HL-60/S4 treated with retinoic acid at 250 ng/mL for 4 days and 3 days (cell line): ENCODE measurements around the gene CEMIP2.

Source experiments
- in situ Hi-C: fragments of 300-500 bp; cut with MboI; formaldehyde crosslinking; loops from 2 replicates; pipeline ENCODE4 v1.7.0; 2022; ENCODE audit warnings: low sequenced_read_pairs

Gene CEMIP2

GRCh38 chr9:71655141-71655540 is 113.2 kb downstream of the CEMIP2 start:
- in situ Hi-C loops: no loop called here

GRCh38 chr9:71652480-71652879 is 115.8 kb downstream of the CEMIP2 start:
- in situ Hi-C loops: no loop called here

DNA sequence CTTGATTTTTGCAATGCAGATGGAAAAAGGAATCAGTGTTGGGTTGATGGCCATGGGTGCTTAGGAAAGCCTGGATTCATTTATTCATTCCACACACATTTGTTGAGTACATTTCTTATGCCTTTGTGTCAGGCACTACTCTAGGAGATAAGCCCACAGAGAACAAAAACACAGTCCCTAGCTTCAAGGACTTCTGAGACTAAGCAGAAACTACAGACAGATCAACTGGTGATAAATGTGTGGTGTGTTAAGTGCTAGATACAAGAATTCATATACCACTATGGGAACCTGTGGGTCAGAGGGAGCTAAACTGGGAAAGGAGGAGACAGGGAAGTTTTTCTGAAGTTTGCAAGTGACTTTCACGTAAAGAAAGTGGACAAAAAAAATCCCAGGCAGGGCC is 119.9 kb downstream of the CEMIP2 start:
- in situ Hi-C loops: no loop called here

DNA sequence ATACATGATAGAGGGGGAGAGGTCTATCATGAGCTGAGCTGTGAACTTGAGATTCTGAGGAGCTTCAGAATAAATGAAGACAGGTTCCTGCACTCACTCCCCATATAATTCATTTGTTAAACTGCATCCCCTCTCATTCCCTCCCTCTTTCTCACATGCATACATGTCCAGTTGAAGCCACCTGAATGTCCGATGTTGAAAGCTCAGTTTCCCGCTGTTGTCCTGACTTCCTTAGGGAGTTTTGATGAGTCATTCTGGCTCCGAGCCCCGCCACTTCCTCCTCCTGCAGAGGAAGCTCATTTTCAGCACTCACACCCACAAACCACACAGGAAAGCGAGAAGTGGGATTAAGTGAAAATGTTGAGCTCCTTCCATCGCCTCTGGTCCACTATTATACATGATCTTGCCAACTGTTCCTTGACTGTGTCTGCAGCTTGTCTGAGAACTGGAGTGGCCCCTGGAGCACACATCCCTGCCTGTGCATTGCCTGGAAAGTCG is 121.2 kb downstream of the CEMIP2 start:
- in situ Hi-C loops: no loop called here

DNA sequence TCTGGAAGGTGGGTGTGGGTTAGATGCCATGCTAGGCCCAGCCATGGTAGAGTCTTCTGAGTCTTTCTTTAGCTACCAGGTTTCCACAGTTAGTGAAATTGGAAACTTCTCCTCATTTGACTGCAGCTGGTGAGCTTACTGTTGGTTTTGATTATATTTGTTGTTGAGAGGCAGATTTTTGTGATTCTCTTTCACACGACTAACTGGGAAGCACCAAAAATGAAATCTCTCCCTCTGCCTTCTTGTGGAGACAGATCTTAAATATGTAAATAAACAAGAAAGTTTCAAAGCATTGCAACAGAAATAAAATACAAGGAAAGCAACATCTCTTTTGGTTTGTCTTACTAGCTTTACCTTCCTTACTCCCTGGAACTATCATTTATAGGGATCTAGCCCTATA is 122.2 kb downstream of the CEMIP2 start:
- in situ Hi-C loops: no loop called here

DNA sequence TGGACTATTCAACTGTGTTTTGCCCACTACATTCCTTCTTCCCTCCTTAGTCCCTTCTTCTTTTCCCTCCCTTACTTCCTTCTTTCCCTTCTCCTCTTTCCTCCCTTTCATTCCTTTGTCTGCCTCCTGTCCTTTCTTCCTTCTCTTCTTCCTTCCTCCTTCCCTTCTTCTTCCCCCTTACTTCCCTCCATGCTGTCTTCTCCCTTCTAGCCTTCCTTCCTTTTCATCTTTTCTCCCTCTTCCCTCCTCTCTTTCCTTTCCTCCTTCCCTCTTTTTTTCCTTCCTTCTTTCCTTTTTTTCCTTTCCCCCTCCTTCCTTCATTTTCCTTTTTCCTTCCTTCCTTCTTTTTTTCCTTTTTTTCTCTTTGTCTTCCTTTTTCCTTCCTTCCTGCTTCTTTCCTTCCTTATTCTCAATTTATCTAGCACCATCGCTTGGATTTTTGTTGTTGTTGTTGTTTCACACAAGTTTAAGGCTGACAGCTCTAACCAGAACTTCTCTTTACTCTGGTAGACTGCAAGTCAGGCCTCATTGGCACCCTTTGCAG is 123.4 kb downstream of the CEMIP2 start:
- in situ Hi-C loops: no loop called here

DNA sequence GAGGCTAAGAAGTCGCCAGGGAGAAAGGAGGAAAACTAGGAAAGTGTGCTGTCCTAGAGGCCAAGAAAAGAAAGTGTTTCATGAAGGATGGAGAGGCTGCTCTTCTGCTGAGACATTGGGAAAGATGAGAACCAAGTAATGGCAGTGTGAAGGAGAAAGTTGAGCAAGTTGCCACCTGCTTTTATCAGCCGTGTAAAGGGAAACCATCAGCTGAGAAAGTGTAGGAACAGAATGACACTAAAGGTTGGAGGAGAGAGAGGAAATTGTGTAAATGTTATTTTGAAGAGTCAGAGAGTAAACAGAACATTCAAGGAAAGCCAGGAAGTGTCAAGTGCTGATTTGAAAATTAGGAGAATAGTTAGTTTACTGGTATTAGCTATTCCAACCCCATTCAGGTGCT is 125.0 kb downstream of the CEMIP2 start:
- in situ Hi-C loops: no loop called here

- in situ Hi-C loops: no loop called here
Measured at GRCh38 chr9:71642056-71642455, 126.3 kb downstream of the CEMIP2 start.

DNA sequence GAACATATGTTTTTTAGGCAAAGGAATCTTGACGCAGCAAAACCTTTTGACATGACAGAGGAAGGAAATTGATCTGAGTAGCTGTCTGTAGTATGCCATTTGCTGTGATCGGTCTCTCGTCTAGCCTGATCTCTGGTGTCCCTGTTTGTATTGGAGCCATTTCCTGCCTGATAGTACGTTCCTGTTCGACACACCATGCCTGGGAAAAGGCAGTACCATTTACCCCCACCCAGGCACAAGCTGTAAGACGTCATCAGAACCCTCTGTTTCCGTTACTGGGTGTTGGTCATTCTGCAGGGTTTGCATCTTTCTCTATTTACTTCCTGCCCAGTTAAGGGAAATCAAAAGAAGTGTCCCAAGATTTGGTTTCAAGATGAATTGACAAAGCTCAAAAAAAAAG is 129.7 kb downstream of the CEMIP2 start:
- in situ Hi-C loops: no loop called here

GRCh38 chr9:71637926-71638325 is 130.4 kb downstream of the CEMIP2 start:
- in situ Hi-C loops: no loop called here

DNA sequence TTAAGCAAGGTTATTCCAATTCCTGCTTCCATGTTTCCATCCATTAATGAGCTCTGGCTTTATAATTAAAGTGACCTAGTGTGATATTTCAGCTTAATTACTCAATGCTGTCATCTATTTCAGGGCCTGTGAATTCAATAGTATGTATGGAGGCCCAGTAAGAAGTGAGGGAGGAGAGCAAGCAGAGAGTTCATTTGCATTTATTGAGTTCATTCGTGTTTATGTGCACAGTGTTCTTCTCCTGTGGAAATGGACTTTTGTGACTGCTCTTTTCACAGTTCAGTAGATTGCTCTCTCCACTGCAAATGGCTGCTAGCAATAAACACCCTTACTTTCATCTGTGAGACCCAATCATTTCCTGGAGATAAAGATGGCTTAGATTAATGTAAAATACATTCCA is 130.9 kb downstream of the CEMIP2 start:
- in situ Hi-C loops: no loop called here

DNA sequence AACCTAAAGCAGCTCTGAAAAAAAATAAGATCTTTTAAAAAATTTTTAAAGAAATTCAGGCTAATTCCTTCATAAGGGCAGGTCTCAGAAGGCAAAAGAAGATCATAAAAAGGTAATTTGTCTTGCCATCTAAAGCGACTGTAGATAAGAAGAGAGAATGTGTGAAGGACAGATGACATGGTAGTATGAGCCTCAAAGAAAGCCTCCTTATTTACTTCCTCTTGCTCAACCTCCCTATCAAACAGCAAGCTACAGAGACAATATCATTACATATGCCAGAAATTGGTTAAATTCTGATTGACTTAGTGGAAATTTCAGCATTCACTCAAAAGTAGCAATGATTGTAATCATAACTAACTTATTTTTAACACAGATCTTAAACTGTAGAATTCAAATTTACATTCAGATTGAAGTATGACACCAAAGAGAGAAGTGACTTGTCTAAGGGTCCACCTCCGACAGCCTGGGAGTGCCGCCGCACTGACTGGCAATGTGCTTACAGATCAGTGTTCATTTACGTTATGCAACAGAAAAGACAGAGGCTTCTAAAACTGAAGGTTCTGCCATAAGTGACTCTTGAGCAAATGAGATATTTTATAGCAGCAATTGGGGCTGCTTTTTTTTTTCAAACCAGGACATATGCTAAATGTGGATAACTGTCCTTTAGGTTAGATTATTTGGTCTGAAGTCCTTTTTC is 132.0 kb downstream of the CEMIP2 start:
- in situ Hi-C loops: no loop called here

DNA sequence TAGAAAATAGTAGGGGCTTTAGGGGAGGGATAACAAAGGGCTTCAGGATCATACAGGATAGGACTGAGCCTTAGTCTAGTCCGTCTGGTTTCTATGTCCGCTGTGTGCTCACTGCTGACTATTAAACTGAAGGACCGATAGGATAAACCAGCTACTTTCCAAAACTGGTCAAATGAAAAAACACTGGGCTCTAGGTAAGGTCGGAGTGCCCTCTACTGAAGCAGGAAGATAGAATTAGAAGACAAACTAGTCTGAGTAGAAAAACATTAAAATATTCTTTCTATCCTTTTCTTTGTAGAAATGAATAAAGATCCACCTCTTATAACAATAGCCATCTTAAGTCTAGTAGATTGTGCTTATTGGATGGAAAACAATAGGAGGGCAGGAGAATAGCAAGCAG is 133.6 kb downstream of the CEMIP2 start:
- in situ Hi-C loops: no loop called here
